ENCODE measurements around the gene DGKI. TPM values are rescaled to one million over a fixed set of nuclear protein-coding genes. Genes with fewer than 3 reads are reported as not detected.

Gene DGKI
- total RNA-seq, 1 experiment from 2014 or later = 0.41 TPM

GRCh38 chr7:137839903-137840779 lies 6.6 kb downstream of the DGKI start:
- intact Hi-C loops (cut with micrococcal nuclease; ENCODE audit: unreplicated experiment) = no loop called here
- Histone ChIP-seq H3K79me2 (ENCODE audit: low read depth) (no peaks in the 10 kb centered on the region), H3K9me3 (ENCODE audit: insufficient read depth, low read depth) (no peaks in the 10 kb centered on the region), H3K27ac (no peak overlapping the region), H4K20me1 (ENCODE audit: insufficient read depth) (no peaks in the 10 kb centered on the region), H3K4me1 (replicated peaks; ENCODE audit: insufficient read depth) (no peaks in the 10 kb centered on the region), H3F3A (ENCODE audit: insufficient read depth, low read depth) (no peaks in the 10 kb centered on the region), H3K4me2 (no peak overlapping the region), H2AFZ (no peak overlapping the region), H3K36me3 (ENCODE audit: low read depth) (no peaks in the 10 kb centered on the region), H3K27me3 (ENCODE audit: insufficient read depth, low read depth) (peaks cover 7% of the 10 kb centered on the region; the same call in 1 of the 2 replicates), H3K9me2 (ENCODE audit: insufficient read depth) (no peaks in the 10 kb centered on the region), H3K4me3 (no peak overlapping the region)
- CTCF ChIA-PET = no interaction called here
- DNase-seq = no peak
- BruUV-seq (replicated peaks) = no TSS peak
- TF ChIP-seq EZH2 (IDR thresholded peaks at IDR 0.05; ENCODE audit: low read depth) = no peak
- POLR2A ChIA-PET (ENCODE audit: unreplicated experiment) = no interaction called here

DNA sequence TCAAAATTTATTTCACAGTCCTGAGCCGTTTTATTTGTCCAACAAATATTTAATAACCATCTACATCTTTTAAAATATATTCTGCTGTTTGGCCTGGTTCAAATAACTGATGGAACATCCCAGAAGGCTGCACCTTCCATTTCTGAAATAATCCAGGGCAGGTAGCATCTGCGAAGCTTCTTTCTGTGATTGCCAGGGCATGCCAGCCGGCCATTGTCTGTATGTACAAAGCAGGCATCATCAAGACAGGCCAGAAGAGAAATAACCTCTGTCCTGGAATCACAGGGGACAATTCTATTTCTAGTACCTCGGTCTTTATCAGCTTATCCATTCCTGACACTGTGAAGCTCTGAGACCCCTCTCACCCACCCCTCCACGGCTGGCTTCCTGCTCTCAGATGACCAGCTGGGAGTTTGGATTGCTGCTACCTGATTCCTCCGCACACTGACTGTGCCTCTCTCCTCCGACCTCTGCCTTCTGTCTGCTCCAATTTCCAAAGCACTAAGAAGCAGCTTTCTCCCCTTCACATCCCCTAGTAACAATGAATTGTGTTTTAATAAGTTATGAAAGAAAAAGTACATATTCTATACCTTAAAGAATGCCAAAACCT lies 8.0 kb downstream of the DGKI start:
- Histone ChIP-seq H3K79me2 (ENCODE audit: low read depth) (no peaks in the 10 kb centered on the region), H3K4me3 (no peak overlapping the region), H3K36me3 (ENCODE audit: low read depth) (no peaks in the 10 kb centered on the region), H3K9me2 (ENCODE audit: insufficient read depth) (no peaks in the 10 kb centered on the region), H3K27ac (no peak overlapping the region), H3K4me2 (no peak overlapping the region), H2AFZ (no peak overlapping the region), H3F3A (ENCODE audit: insufficient read depth, low read depth) (no peaks in the 10 kb centered on the region), H3K27me3 (ENCODE audit: insufficient read depth, low read depth) (peaks cover 7% of the 10 kb centered on the region; the same call in 1 of the 2 replicates), H3K4me1 (replicated peaks; ENCODE audit: insufficient read depth) (no peaks in the 10 kb centered on the region), H3K9me3 (ENCODE audit: insufficient read depth, low read depth) (no peaks in the 10 kb centered on the region), H4K20me1 (ENCODE audit: insufficient read depth) (no peaks in the 10 kb centered on the region)
- intact Hi-C loops (cut with micrococcal nuclease; ENCODE audit: unreplicated experiment) = no loop called here
- BruUV-seq (replicated peaks) = no TSS peak
- TF ChIP-seq EZH2 (IDR thresholded peaks at IDR 0.05; ENCODE audit: low read depth) = no peak
- TF ChIP-seq, protein P1, sequence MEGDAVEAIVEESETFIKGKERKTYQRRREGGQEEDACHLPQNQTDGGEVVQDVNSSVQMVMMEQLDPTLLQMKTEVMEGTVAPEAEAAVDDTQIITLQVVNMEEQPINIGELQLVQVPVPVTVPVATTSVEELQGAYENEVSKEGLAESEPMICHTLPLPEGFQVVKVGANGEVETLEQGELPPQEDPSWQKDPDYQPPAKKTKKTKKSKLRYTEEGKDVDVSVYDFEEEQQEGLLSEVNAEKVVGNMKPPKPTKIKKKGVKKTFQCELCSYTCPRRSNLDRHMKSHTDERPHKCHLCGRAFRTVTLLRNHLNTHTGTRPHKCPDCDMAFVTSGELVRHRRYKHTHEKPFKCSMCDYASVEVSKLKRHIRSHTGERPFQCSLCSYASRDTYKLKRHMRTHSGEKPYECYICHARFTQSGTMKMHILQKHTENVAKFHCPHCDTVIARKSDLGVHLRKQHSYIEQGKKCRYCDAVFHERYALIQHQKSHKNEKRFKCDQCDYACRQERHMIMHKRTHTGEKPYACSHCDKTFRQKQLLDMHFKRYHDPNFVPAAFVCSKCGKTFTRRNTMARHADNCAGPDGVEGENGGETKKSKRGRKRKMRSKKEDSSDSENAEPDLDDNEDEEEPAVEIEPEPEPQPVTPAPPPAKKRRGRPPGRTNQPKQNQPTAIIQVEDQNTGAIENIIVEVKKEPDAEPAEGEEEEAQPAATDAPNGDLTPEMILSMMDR (conservative IDR thresholded peaks at IDR 0.05) = no peak
- ChIA-PET CTCF (no interaction called here), POLR2A (ENCODE audit: unreplicated experiment) (no interaction called here)
- no peak for DNase-seq

GRCh38 chr7:137836541-137836940 lies 10.2 kb downstream of the DGKI start:
- POLR2A ChIA-PET (ENCODE audit: unreplicated experiment) = no interaction called here
- no peaks in the 10 kb centered on the region for H3K79me2 ChIP-seq (ENCODE audit: low read depth)
- H3K9me2 ChIP-seq (ENCODE audit: insufficient read depth) = no peaks in the 10 kb centered on the region
- TF ChIP-seq, protein P1 (conservative IDR thresholded peaks at IDR 0.05) = no peak
- no peak overlapping the region for H2AFZ ChIP-seq
- no peak overlapping the region for H3K4me2 ChIP-seq
- H3K9me3 ChIP-seq (ENCODE audit: insufficient read depth, low read depth) = peaks cover 12% of the 10 kb centered on the region; the same call in 1 of the 2 replicates
- H4K20me1 ChIP-seq (ENCODE audit: insufficient read depth) = no peaks in the 10 kb centered on the region
- H3K4me1 ChIP-seq (replicated peaks; ENCODE audit: insufficient read depth) = no peaks in the 10 kb centered on the region
- H3F3A ChIP-seq (ENCODE audit: insufficient read depth, low read depth) = no peaks in the 10 kb centered on the region
- H3K27me3 ChIP-seq (ENCODE audit: insufficient read depth, low read depth) = peaks cover 7% of the 10 kb centered on the region; the same call in 1 of the 2 replicates
- intact Hi-C loops (cut with micrococcal nuclease; ENCODE audit: unreplicated experiment) = no loop called here
- CTCF ChIA-PET = no interaction called here
- DNase-seq = no peak
- H3K36me3 ChIP-seq (ENCODE audit: low read depth) = no peaks in the 10 kb centered on the region
- no TSS peak for BruUV-seq (replicated peaks)
- H3K4me3 ChIP-seq = no peak overlapping the region
- H3K27ac ChIP-seq = no peak overlapping the region
